Endometrium (tissue), 2 donors: ENCODE data around the gene RHOU.
A peak's percentile ranks its signal among the peaks of the same experiment; 100 is the strongest.
"Not testable (repeated sequence)": the region's sequence is repeated elsewhere in the genome, so short reads cannot be mapped to it uniquely, and the experiment has no call there.

Experiments used
- FAIRE-seq: peaks from 2 replicates; lab custom pipeline; 2012; peaks lifted over from hg19 to GRCh38; lab: Jason Lieb, UNC
- donor health status: control.
- donor health status: control.

RHOU gene

DNA sequence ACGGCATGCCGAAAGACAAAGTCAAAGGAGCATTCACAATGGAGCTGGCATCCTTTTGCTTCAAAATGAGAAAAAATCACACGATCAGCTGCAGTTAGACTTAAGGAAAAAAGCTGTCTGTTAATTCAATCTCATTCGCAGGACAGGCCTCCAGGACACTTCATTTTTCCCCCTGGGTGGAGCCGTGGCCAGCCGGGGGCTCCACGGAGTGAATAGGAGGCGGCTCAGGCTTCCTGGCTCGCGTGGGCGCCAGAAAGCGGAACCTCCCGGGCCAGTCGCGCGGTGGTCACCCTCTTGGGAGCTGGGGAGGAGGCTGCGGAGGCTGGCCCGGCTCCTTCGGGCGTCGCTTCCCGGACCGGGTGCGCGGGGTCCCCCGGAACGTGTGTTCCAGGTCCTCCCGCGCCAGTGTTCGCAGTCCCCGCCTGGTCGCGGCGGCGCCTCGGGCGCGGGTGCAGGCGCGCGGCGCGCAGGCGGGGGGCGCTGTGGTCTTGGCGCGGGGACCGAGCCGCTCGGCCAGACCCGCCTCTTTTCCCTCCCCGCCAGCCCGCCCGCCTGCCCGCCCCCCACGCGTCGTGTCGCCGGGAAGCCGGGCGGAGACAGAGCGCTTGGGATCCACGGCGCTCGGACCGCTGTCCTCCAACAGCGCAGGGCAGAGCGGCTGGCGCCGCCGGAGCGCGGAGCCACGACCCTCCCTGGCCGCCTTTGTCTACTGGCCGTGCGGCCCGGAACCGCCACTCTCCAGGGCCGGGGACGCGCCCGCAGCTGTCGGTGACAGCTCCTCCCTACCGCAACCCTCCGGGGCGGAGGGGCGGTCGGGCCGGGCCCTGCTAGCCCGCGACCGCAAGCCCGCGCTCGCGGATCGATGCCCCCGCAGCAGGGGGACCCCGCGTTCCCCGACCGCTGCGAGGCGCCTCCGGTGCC lies at the start of gene RHOU:
TSS of gene RHOU (plus strand) at position 599 of the 921 bp plus-strand sequence. CDS start at position 863, 264 bp downstream.
- no peak for FAIRE-seq

DNA sequence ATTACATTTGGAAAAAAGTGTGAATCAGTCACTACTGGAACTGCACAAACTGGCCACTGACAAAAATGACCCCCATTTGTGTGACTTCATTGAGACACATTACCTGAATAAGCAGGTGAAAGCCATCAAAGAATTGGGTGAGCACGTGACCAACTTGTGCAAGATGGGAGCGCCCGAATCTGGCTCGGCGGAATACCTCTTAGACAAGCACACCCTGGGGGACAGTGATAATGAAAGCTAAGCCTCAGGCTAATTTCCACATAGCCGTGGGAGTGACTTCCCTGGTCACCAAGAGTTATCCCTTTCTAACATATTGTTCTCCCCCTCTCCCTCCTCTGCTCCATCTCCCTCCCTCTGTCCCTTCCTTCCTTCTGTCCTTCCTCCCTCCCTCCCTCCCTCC lies 47.7 kb upstream of the RHOU start:
- no peak for FAIRE-seq

DNA sequence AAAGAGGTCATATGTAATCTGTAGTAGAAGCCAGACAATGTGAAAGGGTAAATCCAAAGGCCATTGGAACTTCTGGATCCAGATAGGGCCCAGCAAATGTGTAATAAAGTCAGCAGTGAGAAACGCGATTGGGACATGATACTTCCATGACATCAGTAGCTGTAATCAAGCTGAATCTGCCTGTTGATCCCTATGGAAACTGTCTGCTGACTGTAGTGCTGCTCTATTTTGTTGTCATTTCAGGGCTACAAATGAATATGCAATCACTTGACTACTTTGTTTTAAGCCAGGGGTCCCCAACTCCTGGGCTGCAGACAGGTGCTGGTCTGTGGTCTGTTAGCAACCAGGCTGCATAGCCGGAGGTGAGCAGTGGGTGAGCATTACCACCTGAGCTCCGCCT lies 46.0 kb upstream of the RHOU start:
- no peak for FAIRE-seq

DNA sequence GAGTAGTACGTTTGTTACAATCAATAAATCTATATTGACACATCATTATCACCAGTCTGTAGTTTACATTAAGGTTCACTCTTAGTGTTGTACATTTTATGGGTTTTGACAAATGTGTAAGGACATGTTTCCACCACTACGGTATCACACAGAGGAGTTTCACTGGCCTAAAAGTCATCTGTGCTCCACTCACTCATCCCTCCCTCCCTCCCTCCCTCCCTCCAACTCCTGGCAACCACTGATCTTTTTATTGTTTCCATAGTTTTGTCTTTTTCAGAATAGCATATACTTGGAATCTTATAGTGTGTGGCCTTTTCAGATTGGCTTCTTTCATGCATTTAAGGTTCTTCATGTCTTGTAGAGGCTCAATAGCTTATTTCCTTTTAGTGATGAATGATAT lies 44.1 kb upstream of the RHOU start:
- no peak for FAIRE-seq

DNA sequence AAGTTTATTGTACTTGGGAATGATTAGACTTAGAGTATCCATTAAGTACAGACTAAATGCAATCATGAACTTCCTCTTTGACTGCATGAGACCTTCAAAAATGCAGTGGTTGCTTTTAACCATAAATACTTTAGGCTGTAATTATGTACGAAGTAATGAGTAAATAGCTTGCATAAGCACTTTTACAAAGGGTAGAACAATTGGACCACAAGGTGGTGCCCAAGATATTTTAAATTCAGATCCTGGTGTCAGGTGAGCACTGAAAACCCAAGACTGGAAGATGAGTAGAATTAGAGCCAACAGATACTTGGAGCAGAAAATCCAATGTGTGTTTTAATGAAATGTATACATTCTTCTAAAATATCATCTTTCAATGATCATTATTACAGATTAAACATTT lies 43.4 kb upstream of the RHOU start:
- no peak for FAIRE-seq

DNA sequence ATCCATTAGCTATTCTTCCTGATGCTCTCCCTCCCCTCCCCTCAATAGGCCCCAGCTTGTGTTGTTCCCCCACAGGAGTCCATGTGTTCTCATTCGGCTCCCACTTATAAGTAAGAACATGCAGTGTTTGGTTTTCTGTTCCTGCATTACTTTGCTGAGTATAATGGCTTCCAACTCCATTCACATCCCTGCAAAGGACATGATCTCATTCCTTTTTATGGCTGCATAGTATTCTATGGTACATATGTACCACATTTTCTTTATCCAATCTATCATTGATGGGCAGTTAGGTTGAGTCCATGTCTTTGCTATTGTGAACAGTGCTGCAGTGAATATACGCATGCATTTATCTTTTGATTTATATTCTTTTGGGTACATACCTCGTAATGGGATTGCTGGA lies 40.8 kb upstream of the RHOU start:
- not testable (repeated sequence) for FAIRE-seq

DNA sequence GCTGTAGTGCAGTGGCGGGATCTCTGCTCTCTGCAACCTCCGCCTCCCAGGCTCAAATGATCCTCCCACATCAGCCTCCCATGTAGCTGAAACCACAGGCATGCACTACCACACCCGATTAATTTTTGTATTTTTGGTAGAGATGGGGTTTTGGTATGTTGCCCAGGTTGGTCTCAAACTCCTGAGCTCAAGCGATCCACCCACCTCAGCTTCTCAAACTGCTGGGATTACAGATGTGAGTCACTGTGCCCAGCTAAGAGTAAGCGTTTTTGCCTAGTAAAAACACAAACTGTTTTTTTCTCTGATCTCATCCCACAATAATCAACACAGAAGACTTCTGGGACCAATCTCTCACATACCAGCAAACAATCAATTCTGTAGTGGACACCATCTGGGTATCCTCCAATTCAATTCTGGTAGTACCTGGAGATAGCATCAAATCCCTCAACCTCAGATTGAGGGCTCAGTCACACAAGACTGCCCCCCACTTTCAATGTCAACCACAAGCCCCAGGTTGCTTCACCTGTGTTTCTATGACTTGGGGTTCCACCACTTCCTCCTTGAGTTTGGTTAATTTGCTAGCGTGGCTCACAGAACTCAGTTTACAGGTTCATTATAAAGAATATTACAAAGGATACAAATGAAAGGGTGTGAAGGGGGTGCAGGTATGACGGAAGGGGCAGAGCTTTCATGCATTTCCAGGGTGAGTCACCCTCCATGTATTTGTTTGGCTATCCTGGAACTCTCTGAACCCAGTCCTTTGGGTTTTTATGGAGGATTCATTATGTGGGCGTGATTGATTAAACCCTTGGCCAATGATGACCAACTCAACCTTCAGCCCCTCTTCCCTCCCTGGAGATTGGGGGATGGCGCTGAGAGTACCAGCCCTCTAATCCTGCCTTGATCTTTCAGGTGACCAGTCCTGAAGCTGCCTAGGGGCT lies 40.0 kb upstream of the RHOU start:
- no peak for FAIRE-seq

DNA sequence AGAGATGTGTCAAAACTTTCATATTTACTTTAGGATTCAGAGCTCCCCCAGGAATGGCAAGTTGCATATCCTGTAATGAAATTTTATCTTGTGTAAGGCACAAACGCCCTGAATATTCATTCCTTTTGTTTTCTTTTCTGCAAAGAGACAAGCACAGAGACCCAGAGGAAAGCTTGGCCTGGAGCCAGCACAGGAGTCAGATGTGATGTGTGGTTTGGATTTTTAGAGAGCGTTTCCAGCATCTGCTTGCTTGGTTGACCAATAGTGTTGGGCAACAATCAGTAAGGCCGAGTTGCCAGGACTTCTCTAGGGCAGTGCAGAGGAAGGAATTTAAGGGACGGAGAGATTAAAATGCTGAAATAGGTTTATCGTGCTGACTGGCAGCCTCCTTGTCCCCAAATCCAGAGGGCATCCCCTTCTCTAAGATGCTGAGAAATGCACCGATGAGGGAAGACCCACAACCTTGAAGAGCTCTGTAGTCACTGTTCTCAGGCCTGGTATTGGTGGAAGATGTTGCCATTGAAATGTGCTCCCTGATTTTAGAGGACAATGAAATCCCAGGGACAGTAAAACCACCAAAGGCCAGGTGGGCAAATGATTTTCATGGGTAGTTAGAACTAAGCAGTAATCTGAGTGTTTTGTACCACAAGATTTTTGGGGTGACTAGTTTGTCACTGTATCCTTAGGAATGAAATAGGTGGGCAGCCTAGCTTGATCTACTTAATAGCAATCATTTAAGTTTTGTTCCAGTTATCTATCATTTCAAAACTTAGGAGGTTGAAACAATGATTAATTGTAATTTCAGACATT lies 37.9 kb upstream of the RHOU start:
- no peak for FAIRE-seq

DNA sequence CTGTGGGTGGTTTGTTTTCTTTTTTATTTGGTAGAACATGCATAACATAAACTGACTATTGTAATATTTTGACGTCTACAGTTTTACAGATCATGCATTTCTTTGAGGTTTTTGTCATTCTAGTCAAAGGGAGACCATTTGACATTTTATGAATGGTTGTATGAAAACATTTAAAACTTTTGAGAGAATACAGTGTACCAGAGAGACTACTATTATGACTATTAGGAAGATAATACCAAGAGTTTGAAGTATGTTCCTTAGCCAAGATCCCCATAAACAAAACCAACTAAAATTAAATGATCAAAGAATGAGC lies 37.3 kb upstream of the RHOU start:
- FAIRE-seq: peak; percentile 65

DNA sequence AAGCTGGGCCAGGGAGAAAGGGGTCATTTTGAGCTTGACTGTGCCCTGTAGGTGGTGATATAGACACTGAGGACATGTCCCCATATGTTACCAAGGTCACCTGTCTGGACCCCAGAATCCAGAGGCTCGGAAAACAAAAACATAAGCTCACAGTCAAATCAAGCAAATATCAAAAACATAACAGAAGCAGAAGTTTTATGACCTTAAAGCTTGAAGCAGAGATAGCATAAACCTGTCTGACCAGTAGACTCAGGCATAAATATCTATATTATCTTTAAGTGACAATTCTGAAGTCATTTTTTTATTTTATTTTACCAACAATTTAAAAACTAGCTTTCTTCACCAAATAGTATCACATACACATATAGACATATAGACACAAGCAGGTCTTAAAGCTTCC lies 32.8 kb upstream of the RHOU start:
- FAIRE-seq: no peak

DNA sequence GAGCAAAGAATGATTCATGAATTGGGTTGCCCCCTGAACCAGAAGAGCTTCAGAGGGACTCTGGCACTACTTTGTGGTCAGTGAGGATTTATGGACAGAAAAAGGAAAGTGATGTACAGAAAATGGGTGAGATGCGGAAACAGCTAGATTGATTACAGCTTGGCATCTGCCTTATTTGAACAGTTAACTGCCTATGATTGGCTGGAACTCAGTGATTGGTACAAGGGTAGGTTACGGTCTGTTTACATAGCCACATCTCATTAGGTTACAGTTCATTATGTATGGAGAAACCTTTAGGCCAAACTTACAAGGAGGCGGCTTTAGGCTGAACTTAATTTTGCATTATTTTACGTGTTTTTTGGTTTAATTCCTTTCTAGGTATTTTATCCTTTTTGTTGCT lies 29.0 kb upstream of the RHOU start:
- FAIRE-seq: no peak

DNA sequence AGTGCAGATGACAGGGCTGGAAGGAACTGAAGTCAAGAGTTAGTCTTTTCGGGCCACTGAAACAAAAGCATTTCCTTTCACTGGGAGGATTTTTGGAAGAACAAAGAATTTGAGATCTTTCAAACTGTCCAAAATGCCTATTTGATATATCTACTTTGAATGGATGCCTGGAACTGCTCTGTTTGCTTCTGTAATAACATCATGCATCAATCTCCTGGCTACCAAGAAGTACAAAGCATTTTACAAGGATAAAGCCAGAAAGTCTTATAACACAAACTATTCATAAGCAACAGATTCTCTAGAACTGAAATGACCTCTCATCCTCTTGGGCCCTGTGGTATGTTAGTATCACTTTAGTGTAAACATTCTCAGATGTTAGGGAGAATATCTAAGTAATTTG lies 18.2 kb upstream of the RHOU start:
- FAIRE-seq: no peak

DNA sequence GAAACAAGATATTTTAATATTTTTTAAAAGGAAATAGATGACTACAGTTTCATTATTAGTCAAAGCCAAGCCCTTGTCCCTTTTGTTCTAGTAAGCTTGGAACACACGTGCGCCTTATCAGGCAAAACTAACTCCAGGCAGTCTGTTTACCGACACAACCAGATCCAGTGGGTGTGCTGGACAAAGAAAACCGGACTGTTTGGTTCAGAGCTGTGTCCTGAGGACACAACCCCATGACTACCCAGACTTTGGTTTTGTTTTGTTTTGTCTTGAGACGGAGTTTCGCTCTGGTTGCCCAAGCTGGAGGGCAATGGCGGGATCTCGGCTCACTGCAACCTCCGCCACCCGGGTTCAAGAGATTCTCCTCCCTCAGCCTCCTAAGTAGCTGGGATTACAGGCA lies 13.9 kb upstream of the RHOU start:
- FAIRE-seq: no peak

DNA sequence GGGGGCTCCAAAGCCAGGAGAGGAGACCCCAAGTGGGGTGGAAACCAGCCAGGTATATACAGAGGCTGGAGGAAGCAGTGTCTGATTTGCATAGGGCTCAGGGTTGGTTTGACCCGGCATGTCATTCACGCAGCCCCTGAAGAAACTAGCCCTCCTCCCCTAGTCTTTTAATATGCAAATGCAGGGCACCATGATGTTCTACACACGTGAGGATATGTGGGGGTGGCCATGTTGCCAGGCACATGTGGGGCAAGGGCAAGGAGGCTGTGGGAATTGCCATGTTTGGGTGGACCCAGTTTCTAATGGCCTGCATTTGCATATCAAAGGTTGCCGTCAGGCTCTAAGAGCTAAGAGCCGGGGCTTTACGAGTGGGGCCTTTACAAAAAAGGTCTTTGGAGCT lies 12.0 kb upstream of the RHOU start:
- FAIRE-seq: no peak

DNA sequence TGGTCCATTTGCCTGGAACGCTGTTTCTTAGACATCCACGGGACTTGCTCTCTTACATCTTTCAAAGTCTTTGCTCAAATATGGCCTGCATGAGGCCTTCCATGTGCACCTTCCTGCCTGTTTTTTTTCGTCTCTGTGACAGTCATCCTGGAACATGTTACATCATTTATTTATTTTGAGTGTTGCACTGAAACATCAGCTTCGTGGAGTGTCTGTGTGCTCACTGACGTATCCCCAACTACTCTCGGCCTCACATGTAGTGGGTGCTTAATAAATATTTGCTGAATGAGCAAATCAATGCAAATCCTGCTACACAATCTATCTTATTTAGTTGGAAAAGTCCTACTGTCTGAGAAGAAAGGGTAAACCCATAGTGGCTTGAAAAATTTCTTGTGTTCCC lies 11.4 kb upstream of the RHOU start:
- no peak for FAIRE-seq

DNA sequence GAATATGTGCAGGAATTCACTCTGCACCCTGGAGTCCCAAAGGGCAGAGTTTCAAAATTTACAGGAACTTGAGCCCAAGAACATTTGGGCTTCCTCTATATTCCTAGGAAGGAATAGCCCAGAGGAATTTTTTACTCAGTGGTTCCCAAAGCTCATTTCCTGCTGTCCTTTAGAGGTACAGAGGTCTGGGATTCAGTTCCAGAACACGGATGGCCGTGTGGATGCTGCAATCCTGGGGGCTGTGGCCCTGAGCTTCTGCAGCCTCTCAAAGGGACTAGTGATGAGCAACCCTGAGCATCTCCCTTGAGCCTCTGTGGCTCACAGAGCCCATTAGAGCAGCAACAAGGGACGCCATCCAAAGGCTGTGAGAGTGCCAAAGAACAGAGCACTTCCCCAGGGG lies 10.1 kb upstream of the RHOU start:
- FAIRE-seq: no peak

DNA sequence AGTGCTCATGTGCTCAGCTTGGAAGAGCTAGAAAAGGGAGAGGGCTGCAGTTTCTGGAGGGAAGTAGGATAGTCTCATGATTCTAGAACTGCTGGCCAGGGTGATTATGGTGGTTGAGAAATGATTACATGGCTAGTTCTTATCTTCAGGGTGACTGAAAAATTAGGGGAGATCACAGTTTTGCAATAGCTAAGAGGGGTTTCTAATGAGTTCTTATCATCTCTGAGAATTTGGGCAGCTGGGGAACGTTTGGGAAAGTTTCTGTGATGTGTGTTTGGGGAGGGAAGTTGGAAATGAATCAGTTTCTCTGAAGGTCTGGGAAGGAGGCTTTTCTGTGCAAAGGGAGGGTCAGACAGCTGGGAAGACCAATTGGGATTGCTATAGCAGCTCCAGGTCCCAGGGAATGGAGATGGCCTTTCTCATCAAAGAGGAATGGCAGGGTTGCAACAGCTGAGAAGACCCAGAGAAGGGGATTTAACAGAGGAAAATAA lies 7.6 kb upstream of the RHOU start:
- no peak for FAIRE-seq

DNA sequence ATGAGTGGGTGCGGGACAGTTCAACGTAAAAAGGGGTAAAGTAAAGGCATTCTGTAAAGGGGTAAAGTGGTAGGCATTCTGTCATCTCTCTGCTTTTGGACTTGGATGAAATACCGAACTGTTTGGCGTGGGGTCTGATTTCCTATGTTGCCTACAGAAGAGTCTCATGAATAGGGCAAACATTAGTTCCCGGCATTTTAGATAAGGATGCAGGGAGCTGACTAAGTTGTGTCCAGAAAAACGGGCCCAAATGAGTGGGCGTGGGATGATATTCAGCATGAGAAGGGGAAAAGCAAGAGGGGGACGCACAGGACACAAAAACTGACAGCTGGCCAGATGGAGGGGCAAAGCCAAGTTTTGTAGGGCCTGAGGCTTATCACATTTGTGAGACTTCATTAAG lies 2.9 kb upstream of the RHOU start:
- no peak for FAIRE-seq

DNA sequence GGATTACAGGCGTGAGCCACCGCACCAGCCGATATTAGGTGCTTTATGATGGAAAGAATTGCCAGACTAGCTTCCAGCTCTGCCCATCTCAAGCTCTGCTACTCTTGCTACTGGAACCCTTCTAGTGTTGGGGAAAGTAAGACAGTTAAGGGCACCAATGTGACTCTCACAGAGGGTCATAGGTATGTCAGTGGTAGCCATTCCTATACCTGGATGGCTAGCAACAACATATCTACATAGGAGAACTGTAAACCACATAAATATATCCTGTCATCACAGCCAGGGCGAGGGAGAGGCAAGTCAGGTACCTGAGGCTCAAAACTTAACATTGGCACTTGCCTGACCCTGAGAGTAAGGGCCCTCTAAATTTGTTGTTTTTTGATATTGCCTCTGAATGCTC lies 1.7 kb upstream of the RHOU start:
- FAIRE-seq: no peak

DNA sequence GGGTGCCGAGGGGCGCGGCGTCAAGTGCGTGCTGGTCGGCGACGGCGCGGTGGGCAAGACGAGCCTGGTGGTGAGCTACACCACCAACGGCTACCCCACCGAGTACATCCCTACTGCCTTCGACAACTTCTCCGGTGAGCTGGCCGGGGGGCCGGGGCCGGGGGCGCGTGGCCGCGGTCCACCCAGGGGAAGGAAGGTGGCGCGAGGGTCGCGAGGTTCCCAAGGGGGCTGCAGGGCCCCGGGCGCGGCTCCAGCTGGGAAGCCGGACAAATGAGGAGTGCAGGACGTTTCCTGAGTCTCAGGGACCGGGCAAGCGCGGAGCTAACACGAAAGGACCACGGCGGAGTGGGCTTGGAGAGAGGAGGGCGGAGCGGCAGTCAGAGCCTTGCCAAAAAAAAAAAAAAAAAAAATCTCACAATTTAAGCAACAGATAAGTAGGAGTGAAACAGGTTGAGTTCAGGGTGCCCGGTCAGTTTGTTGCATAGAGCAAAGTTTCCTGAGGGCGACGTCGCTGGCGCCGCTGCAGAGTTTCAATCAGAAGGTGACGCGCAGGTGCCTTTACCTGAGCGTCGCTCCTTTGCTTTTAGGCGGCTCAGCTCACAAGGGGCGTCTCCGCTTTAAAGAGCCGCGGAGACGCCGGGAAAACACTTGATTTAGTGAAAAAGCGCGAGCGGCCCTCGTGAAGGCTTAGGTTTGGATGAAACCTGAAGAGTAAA lies 750 bp downstream of the RHOU start:
- FAIRE-seq: peak; percentile 23

DNA sequence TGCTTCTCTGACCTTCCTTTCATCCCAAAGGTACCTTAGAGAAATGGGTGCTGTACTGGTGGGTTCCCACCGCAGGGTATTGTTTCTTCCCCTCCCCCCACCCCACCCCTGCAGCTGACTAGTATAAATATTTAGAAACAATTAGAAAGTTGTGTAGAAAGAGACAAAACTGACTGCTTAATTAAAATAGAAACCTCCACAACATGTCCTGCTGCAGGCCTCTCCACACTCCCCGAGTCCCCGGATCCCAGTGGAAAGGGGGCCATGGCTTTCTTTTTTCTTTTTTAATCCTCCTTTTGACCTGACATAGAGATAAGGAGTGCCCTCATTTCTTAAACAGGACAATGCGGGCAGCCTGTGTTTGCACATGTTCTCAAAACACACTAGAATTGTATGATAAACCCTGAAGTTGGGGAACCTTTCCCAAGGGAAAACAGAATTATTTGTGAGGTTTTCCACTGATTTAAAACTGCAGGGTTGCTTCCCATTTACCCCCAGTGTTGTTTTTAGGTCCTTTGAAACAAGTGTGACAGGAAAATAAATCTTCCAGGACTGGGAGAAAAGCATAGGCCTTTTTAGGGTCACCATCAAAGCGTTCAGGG lies 1.7 kb downstream of the RHOU start:
- no peak for FAIRE-seq
